ENCODE results near the gene MED13L.

Gene MED13L

DNA sequence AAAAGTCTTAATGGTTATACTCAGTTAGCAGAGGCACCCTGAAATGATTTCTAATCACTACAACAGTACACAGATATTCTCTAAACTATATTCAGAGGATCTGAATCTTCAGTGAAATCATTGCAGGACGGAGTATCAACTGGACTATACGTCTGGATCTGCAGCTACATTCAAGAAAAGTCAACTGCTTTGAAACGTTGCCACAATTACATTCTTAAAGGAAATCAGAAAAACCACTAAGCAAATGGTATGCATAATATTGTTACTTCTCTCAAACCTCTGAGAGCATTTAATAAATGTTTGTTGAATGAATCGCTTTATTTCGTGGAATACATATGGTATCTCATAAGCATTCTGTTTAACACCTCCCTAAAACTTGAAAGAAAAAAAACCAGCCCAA lies 67.4 kb downstream of the MED13L start:
- TF ChIP-seq, protein P1, sequence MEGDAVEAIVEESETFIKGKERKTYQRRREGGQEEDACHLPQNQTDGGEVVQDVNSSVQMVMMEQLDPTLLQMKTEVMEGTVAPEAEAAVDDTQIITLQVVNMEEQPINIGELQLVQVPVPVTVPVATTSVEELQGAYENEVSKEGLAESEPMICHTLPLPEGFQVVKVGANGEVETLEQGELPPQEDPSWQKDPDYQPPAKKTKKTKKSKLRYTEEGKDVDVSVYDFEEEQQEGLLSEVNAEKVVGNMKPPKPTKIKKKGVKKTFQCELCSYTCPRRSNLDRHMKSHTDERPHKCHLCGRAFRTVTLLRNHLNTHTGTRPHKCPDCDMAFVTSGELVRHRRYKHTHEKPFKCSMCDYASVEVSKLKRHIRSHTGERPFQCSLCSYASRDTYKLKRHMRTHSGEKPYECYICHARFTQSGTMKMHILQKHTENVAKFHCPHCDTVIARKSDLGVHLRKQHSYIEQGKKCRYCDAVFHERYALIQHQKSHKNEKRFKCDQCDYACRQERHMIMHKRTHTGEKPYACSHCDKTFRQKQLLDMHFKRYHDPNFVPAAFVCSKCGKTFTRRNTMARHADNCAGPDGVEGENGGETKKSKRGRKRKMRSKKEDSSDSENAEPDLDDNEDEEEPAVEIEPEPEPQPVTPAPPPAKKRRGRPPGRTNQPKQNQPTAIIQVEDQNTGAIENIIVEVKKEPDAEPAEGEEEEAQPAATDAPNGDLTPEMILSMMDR (IDR thresholded peaks at IDR 0.05; ENCODE audit: low read depth, low read length), result no peak

DNA sequence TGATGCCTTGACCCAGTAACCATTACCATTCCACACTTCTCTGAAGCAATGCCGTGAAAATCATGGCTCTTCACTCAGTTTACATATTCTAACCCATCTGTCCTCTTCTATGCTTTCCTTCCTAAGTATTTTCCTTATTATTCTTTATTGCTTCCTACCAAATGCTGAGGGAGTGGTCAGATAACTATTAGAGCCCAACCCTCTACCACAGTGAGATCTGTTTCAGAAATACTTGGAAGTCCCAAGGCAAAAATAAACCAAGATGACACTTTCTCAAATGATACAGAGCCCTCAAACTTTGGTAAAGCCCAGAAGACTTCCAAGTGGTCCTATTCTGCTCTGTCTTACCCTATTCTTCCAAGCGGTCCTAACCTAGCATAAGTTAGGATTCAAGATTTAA lies 68.0 kb downstream of the MED13L start:
- Histone ChIP-seq H3K27me3 (ENCODE audit: insufficient read depth, low read depth, severe bottlenecking) (no peaks in the 10 kb centered on the region), H3K9me3 (ENCODE audit: severe bottlenecking) (no peaks in the 10 kb centered on the region), H3K36me3 (no peaks in the 10 kb centered on the region), H3K27ac (no peak overlapping the region), H3K4me3 (ENCODE audit: low read depth, low read length) (no peak overlapping the region)
- TF ChIP-seq, protein P1 (IDR thresholded peaks at IDR 0.05; ENCODE audit: low read depth, low read length), result no peak
- no peak for DNase-seq

More for the DNA sequence above, 67.4 kb downstream of the MED13L start:
- Histone ChIP-seq H3K9me3 (ENCODE audit: severe bottlenecking) (no peaks in the 10 kb centered on the region), H3K27me3 (ENCODE audit: insufficient read depth, low read depth, severe bottlenecking) (no peaks in the 10 kb centered on the region), H3K27ac (no peak overlapping the region), H3K36me3 (no peaks in the 10 kb centered on the region), H3K4me3 (ENCODE audit: low read depth, low read length) (no peak overlapping the region)
- DNase-seq, result no peak

- Histone ChIP-seq H3K9me3 (ENCODE audit: severe bottlenecking) (no peaks in the 10 kb centered on the region), H3K27me3 (ENCODE audit: insufficient read depth, low read depth, severe bottlenecking) (no peaks in the 10 kb centered on the region), H3K36me3 (no peaks in the 10 kb centered on the region), H3K27ac (no peak overlapping the region), H3K4me3 (ENCODE audit: low read depth, low read length) (no peak overlapping the region)
- TF ChIP-seq, protein P1 (IDR thresholded peaks at IDR 0.05; ENCODE audit: low read depth, low read length), result no peak
- DNase-seq, result no peak
Observed at GRCh38 chr12:116207274-116207673, 70.2 kb downstream of the MED13L start.

DNA sequence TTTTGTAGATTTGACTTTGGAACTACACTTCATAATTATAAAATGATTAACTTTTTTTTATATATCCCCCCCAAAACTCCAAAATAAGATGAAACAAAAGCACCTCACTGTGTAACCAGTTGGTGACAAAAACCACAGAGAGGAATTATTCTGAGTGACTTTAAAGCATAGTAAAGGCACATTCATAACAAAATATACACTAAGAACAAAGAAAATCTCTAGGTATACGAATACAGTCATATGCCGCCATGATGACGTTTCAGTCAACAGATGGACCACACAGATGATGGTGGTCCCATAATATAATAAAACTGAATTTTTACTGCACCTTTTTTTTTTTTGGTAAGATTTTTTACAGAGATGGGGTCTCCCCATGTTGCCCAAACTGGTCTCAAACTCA lies 70.7 kb downstream of the MED13L start:
- DNase-seq, result no peak
- Histone ChIP-seq H3K9me3 (ENCODE audit: severe bottlenecking) (no peaks in the 10 kb centered on the region), H3K36me3 (no peaks in the 10 kb centered on the region), H3K27me3 (ENCODE audit: insufficient read depth, low read depth, severe bottlenecking) (no peaks in the 10 kb centered on the region), H3K27ac (no peak overlapping the region), H3K4me3 (ENCODE audit: low read depth, low read length) (no peak overlapping the region)
- TF ChIP-seq, protein P1 (IDR thresholded peaks at IDR 0.05; ENCODE audit: low read depth, low read length), result no peak

DNA sequence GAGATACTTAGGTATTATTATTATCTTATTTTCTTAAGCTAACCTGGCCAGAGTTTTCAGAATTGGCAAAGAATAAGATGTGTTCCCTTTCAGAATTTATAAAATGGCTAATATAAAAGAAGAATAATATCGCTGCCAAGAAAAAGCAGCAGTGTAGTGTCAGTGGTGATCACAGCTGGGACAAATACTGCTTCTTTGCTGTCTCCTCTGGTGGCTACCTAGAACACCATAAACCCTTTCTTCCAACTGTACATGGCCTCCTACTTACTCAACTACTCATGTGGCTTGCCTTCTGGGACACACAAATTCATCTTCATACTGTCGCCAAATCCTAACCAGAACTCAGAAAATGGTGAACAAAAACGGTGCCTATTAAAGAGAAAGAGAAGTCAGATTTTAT lies 72.7 kb downstream of the MED13L start:
- Histone ChIP-seq H3K27me3 (ENCODE audit: insufficient read depth, low read depth, severe bottlenecking) (no peaks in the 10 kb centered on the region), H3K27ac (no peak overlapping the region), H3K36me3 (no peaks in the 10 kb centered on the region), H3K9me3 (ENCODE audit: severe bottlenecking) (no peaks in the 10 kb centered on the region), H3K4me3 (ENCODE audit: low read depth, low read length) (no peak overlapping the region)
- TF ChIP-seq, protein P1 (IDR thresholded peaks at IDR 0.05; ENCODE audit: low read depth, low read length), result no peak
- DNase-seq, result no peak

DNA sequence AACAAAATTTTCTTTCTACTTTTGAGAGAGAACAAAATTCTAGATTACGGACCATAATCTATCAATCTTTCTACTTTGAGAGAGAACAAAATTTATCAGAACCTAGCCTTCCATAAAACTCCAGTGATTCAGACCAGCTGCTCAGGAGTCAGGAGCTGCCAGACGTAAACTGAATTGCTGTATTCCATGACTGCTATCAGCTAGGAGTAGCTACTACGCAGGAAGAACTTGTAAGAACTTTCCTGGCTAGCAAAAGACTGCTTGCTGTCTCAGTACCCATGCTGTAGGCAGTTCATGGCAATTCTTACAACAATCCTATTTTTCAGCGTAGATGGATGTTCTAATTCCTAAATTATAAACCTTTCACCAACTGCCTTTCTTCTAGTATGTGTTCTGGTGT lies 73.3 kb downstream of the MED13L start:
- no peaks in the 10 kb centered on the region for H3K27me3 ChIP-seq (ENCODE audit: insufficient read depth, low read depth, severe bottlenecking)
- TF ChIP-seq, protein P1 (IDR thresholded peaks at IDR 0.05; ENCODE audit: low read depth, low read length), result no peak
- H3K4me3 ChIP-seq (ENCODE audit: low read depth, low read length), result no peak overlapping the region
- no peak overlapping the region for H3K27ac ChIP-seq
- DNase-seq, result no peak
- H3K9me3 ChIP-seq (ENCODE audit: severe bottlenecking), result no peaks in the 10 kb centered on the region
- no peaks in the 10 kb centered on the region for H3K36me3 ChIP-seq
